ES-I3 (cell line): ENCODE results near the gene DPP10.

Experiments
- H3K36me3 ChIP-seq: 2 replicates; pipeline ENCODE4 v1.6.1; 2013; ENCODE audit warnings: mild to moderate bottlenecking, low read length, control low read depth, moderate library complexity; ENCODE audit not compliant: insufficient read depth
- H3K4me1 ChIP-seq: 2 replicates; pipeline ENCODE4 v1.6.1; 2013; ENCODE audit warnings: mild to moderate bottlenecking, control low read depth, low read length; ENCODE audit not compliant: insufficient read depth
- H3K9ac ChIP-seq: 2 replicates; pipeline ENCODE4 v1.6.1; 2013; ENCODE audit warnings: low read depth, mild to moderate bottlenecking, low read length, moderate library complexity
- H3K9me3 ChIP-seq: 2 replicates; pipeline ENCODE4 v1.6.1; 2013; ENCODE audit warnings: mild to moderate bottlenecking, low read length, moderate library complexity; ENCODE audit not compliant: control insufficient read depth, insufficient read depth

Gene DPP10

GRCh38 chr2:115635430-115635829, 1193.0 kb downstream of the DPP10 start:
- no peak overlapping the region for H3K9ac ChIP-seq
- 0 out of 2 replicates have a peak, but pooled peaks cover 3% of the 10 kb centered on the region for H3K9me3 ChIP-seq
- no peaks in the 10 kb centered on the region for H3K4me1 ChIP-seq
- no peaks in the 10 kb centered on the region for H3K36me3 ChIP-seq

GRCh38 chr2:115649731-115650130, 1207.3 kb downstream of the DPP10 start:
- H3K9ac ChIP-seq, result no peak overlapping the region
- no peaks in the 10 kb centered on the region for H3K36me3 ChIP-seq

GRCh38 chr2:115650827-115651226, 1208.4 kb downstream of the DPP10 start:
- Histone ChIP-seq H3K9me3 (no peaks in the 10 kb centered on the region), H3K9ac (no peak overlapping the region), H3K36me3 (no peaks in the 10 kb centered on the region), H3K4me1 (no peaks in the 10 kb centered on the region)

More at GRCh38 chr2:115649731-115650130, 1207.3 kb downstream of the DPP10 start:
- Histone ChIP-seq H3K4me1 (no peaks in the 10 kb centered on the region), H3K9me3 (no peaks in the 10 kb centered on the region)

- Histone ChIP-seq H3K4me1 (no peaks in the 10 kb centered on the region), H3K36me3 (no peaks in the 10 kb centered on the region), H3K9me3 (no peaks in the 10 kb centered on the region), H3K9ac (no peak overlapping the region)
Observed at GRCh38 chr2:115652652-115653051, 1210.2 kb downstream of the DPP10 start.

- H3K4me1 ChIP-seq, result no peaks in the 10 kb centered on the region
- no peaks in the 10 kb centered on the region for H3K36me3 ChIP-seq
Observed at GRCh38 chr2:115654362-115654761, 1211.9 kb downstream of the DPP10 start.

GRCh38 chr2:115678129-115678528, 1235.7 kb downstream of the DPP10 start:
- Histone ChIP-seq H3K9ac (no peak overlapping the region), H3K4me1 (no peaks in the 10 kb centered on the region), H3K36me3 (no peaks in the 10 kb centered on the region), H3K9me3 (peaks cover 3% of the 10 kb centered on the region)

More at GRCh38 chr2:115654362-115654761, 1211.9 kb downstream of the DPP10 start:
- no peak overlapping the region for H3K9ac ChIP-seq
- no peaks in the 10 kb centered on the region for H3K9me3 ChIP-seq

GRCh38 chr2:115684345-115684744, 1241.9 kb downstream of the DPP10 start:
- no peaks in the 10 kb centered on the region for H3K9me3 ChIP-seq
- H3K36me3 ChIP-seq, result no peaks in the 10 kb centered on the region
- H3K4me1 ChIP-seq, result no peaks in the 10 kb centered on the region
- H3K9ac ChIP-seq, result no peak overlapping the region

GRCh38 chr2:115691409-115691808, 1249.0 kb downstream of the DPP10 start:
- Histone ChIP-seq H3K9ac (no peak overlapping the region), H3K9me3 (no peaks in the 10 kb centered on the region), H3K4me1 (no peaks in the 10 kb centered on the region), H3K36me3 (no peaks in the 10 kb centered on the region)

GRCh38 chr2:115694651-115695050, 1252.2 kb downstream of the DPP10 start:
- Histone ChIP-seq H3K9me3 (no peaks in the 10 kb centered on the region), H3K4me1 (no peaks in the 10 kb centered on the region), H3K9ac (no peak overlapping the region), H3K36me3 (no peaks in the 10 kb centered on the region)

GRCh38 chr2:115733190-115733775, 1290.8 kb downstream of the DPP10 start:
- H3K36me3 ChIP-seq, result no peaks in the 10 kb centered on the region
- no peaks in the 10 kb centered on the region for H3K9me3 ChIP-seq
- no peaks in the 10 kb centered on the region for H3K4me1 ChIP-seq
- no peak overlapping the region for H3K9ac ChIP-seq

GRCh38 chr2:115738111-115738510, 1295.7 kb downstream of the DPP10 start:
- Histone ChIP-seq H3K9ac (no peak overlapping the region), H3K36me3 (no peaks in the 10 kb centered on the region), H3K9me3 (no peaks in the 10 kb centered on the region), H3K4me1 (no peaks in the 10 kb centered on the region)

- Histone ChIP-seq H3K4me1 (no peaks in the 10 kb centered on the region), H3K9ac (no peak overlapping the region), H3K36me3 (no peaks in the 10 kb centered on the region), H3K9me3 (no peaks in the 10 kb centered on the region)
Observed at GRCh38 chr2:115739574-115739973, 1297.1 kb downstream of the DPP10 start.

- no peaks in the 10 kb centered on the region for H3K9me3 ChIP-seq
- no peaks in the 10 kb centered on the region for H3K36me3 ChIP-seq
- H3K9ac ChIP-seq, result no peak overlapping the region
- H3K4me1 ChIP-seq, result no peaks in the 10 kb centered on the region; the same call in 1 of the 2 replicates
Observed at GRCh38 chr2:115746151-115746550, 1303.7 kb downstream of the DPP10 start.

GRCh38 chr2:115757286-115757685, 1314.8 kb downstream of the DPP10 start:
- H3K9ac ChIP-seq, result no peak overlapping the region
- no peaks in the 10 kb centered on the region for H3K36me3 ChIP-seq
- H3K4me1 ChIP-seq, result no peaks in the 10 kb centered on the region

GRCh38 chr2:115763601-115764000, 1321.2 kb downstream of the DPP10 start:
- no peaks in the 10 kb centered on the region for H3K9me3 ChIP-seq
- no peaks in the 10 kb centered on the region for H3K36me3 ChIP-seq
- no peak overlapping the region for H3K9ac ChIP-seq
- H3K4me1 ChIP-seq, result no peaks in the 10 kb centered on the region

More at GRCh38 chr2:115757286-115757685, 1314.8 kb downstream of the DPP10 start:
- no peaks in the 10 kb centered on the region for H3K9me3 ChIP-seq
